Measurements from ENCODE around the gene RSPO4.

DNA sequence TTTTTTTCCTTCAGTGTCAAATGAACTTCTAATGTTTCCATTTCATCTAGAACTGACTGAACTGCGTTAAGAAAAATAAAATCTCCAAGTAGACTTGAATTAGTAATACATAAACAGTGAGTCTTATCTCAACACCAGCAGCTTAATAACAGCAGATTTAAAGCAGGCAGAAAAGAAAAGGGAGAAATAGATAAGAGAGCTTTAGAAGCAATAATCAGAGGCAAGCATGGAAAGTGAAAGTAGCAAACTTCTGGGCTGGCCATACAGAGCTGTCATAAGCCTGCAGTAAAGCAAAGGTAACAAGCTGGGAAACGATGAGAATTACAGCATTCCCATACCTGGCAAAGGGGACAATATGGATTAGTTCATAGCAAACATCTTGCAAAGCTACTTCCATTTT lies 69.1 kb downstream of the RSPO4 start:
- TF ChIP-seq, protein P1, sequence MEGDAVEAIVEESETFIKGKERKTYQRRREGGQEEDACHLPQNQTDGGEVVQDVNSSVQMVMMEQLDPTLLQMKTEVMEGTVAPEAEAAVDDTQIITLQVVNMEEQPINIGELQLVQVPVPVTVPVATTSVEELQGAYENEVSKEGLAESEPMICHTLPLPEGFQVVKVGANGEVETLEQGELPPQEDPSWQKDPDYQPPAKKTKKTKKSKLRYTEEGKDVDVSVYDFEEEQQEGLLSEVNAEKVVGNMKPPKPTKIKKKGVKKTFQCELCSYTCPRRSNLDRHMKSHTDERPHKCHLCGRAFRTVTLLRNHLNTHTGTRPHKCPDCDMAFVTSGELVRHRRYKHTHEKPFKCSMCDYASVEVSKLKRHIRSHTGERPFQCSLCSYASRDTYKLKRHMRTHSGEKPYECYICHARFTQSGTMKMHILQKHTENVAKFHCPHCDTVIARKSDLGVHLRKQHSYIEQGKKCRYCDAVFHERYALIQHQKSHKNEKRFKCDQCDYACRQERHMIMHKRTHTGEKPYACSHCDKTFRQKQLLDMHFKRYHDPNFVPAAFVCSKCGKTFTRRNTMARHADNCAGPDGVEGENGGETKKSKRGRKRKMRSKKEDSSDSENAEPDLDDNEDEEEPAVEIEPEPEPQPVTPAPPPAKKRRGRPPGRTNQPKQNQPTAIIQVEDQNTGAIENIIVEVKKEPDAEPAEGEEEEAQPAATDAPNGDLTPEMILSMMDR (IDR thresholded peaks at IDR 0.05; ENCODE audit: low read length), result no peak
- TF ChIP-seq EZH2 (optimal IDR thresholded peaks at IDR 0.05; ENCODE audit: low read depth, low read length), result no peak

Data from MM.1S (cell line).